Activated CD4-positive, alpha-beta T cell treated with anti-CD3 and anti-CD28 coated beads, Interleukin-10, Interleukin-2, amounts not matched to agents 100 ng/mL and 50 ng/mL, durations not matched to agents 16 hours and 8 hours (primary cell): ENCODE data around the gene CLEC2A.
"Not testable (repeated sequence)": the region's sequence is repeated elsewhere in the genome, so short reads cannot be mapped to it uniquely, and the experiment has no call there.

ENCODE experiments used
- DNase-seq: peaks from one replicate; pipeline ENCODE4 v3.0.0-alpha.2; 2020

Gene CLEC2A

GRCh38 chr12:9932270-9932669 is at the start of gene CLEC2A:
TSS of gene CLEC2A (minus strand) at chr12:9932370. CDS start at chr12:9932329, 41 bp downstream.
- DNase-seq, result no peak

GRCh38 chr12:9980126-9980525 is 48.0 kb upstream of the CLEC2A start:
- DNase-seq, result no peak

- DNase-seq, result no peak
These were observed 45.7 kb upstream of the CLEC2A start for GRCh38 chr12:9977916-9978315.

GRCh38 chr12:9976626-9977025 is 44.5 kb upstream of the CLEC2A start:
- DNase-seq, result not testable (repeated sequence)

- no peak for DNase-seq
These were observed 43.4 kb upstream of the CLEC2A start for GRCh38 chr12:9975614-9976013.

- not testable (repeated sequence) for DNase-seq
These were observed 42.6 kb upstream of the CLEC2A start for GRCh38 chr12:9974731-9975130.

GRCh38 chr12:9973949-9974348 is 41.8 kb upstream of the CLEC2A start:
- no peak for DNase-seq

GRCh38 chr12:9971181-9971580 is 39.0 kb upstream of the CLEC2A start, which contains the start of gene CLEC12A:
TSS of gene CLEC12A (plus strand) at chr12:9971409. CDS start at chr12:9971597, 188 bp downstream.
- no peak for DNase-seq

- DNase-seq, result no peak
These were observed 37.5 kb upstream of the CLEC2A start for GRCh38 chr12:9969673-9970072.

- DNase-seq, result no peak
These were observed 29.7 kb upstream of the CLEC2A start for GRCh38 chr12:9961901-9962300.

- DNase-seq, result no peak
These were observed 28.9 kb upstream of the CLEC2A start for GRCh38 chr12:9961106-9961505.

- no peak for DNase-seq
These were observed 28.4 kb upstream of the CLEC2A start for GRCh38 chr12:9960590-9960989.

- peak; percentile 34 for DNase-seq
These were observed 25.7 kb upstream of the CLEC2A start for GRCh38 chr12:9957834-9958233.

- DNase-seq, result not testable (repeated sequence)
These were observed 21.0 kb upstream of the CLEC2A start for GRCh38 chr12:9952954-9953729.

GRCh38 chr12:9951026-9951675 is 19.0 kb upstream of the CLEC2A start:
- peak; percentile 62 for DNase-seq

GRCh38 chr12:9948606-9949296 is 16.6 kb upstream of the CLEC2A start:
- DNase-seq, result peak; percentile 77

GRCh38 chr12:9947674-9948073 is 15.5 kb upstream of the CLEC2A start:
- no peak for DNase-seq

- no peak for DNase-seq
These were observed 12.2 kb upstream of the CLEC2A start for GRCh38 chr12:9944391-9944790.

GRCh38 chr12:9943240-9943639 is 11.1 kb upstream of the CLEC2A start:
- DNase-seq, result no peak

GRCh38 chr12:9941838-9942237 is 9.7 kb upstream of the CLEC2A start:
- no peak for DNase-seq

- DNase-seq, result peak; percentile 21
These were observed 8.2 kb upstream of the CLEC2A start for GRCh38 chr12:9940375-9940774.

- no peak for DNase-seq
These were observed 4.4 kb upstream of the CLEC2A start for GRCh38 chr12:9936591-9936990.

GRCh38 chr12:9935026-9935425 is 2.9 kb upstream of the CLEC2A start:
- no peak for DNase-seq

GRCh38 chr12:9933958-9934357 is 1.8 kb upstream of the CLEC2A start:
- no peak for DNase-seq
